OCI-LY7 (cell line): ENCODE data around the gene DEGS2. TPM values are rescaled to one million over a fixed set of nuclear protein-coding genes. Genes with fewer than 3 reads are reported as not detected.

ENCODE experiments used
- BruUV-seq: library from RNA; stranded (reverse); fragments of 400-500 nt; replicated peaks from 2 replicates; lab custom pipeline; 2021; lab: Mats Ljungman, UMichigan
- CTCF ChIA-PET: fragments of 300-600 bp; sonication (Branson Sonifier 250); formaldehyde crosslinking; loops from one replicate; lab custom pipeline; 2022; ENCODE audit warnings: antibody characterized with exemption; ENCODE audit not compliant: unreplicated experiment; lab: Charles Lee
- POLR2A ChIA-PET: fragments of 300-600 bp; sonication (Branson Sonifier 250); formaldehyde crosslinking; loops from one replicate; lab custom pipeline; 2022; ENCODE audit warnings: antibody characterized with exemption; lab: Charles Lee
- DNase-seq: peaks from one replicate; pipeline ENCODE4 v3.0.0-alpha.2; 2015; ENCODE audit warnings: low spot score
- H2AFZ ChIP-seq: fragments of 200-600 bp; sonication (generic), shearing (Covaris generic); 2 replicates; pipeline ENCODE4 v1.6.1; 2014; ENCODE audit warnings: mild to moderate bottlenecking, antibody characterized with exemption, low read length, moderate library complexity
- H3K27ac ChIP-seq: fragments of 200-600 bp; sonication (generic); 2 replicates; pipeline ENCODE4 v1.5.1; 2014; ENCODE audit warnings: mixed run types, low read depth, mild to moderate bottlenecking, moderate library complexity, low read length, inconsistent platforms; ENCODE audit not compliant: poor library complexity, severe bottlenecking
- H3K36me3 ChIP-seq: fragments of 200-600 bp; sonication (generic); 2 replicates; pipeline ENCODE4 v1.6.1; 2014; ENCODE audit warnings: mild to moderate bottlenecking, antibody characterized with exemption, low read length, moderate library complexity, mixed read lengths; ENCODE audit not compliant: insufficient read depth
- H3K4me1 ChIP-seq: fragments of 200-600 bp; sonication (generic); 2 replicates; pipeline ENCODE4 v1.5.1; 2014; ENCODE audit warnings: mild to moderate bottlenecking, low read length; ENCODE audit not compliant: insufficient read depth, poor library complexity, severe bottlenecking
- H3K4me2 ChIP-seq: fragments of 200-600 bp; sonication (generic); 2 replicates; pipeline ENCODE4 v1.6.1; 2014; ENCODE audit warnings: mild to moderate bottlenecking, low read length
- H3K4me3 ChIP-seq: fragments of 200-600 bp; sonication (generic); 2 replicates; pipeline ENCODE4 v1.5.1; 2014; ENCODE audit warnings: mild to moderate bottlenecking, low read depth, low read length; ENCODE audit not compliant: poor library complexity, severe bottlenecking
- H3K79me2 ChIP-seq: fragments of 200-600 bp; sonication (generic); 2 replicates; pipeline ENCODE4 v1.6.1; 2016; ENCODE audit warnings: low read depth, mild to moderate bottlenecking, low read length, moderate library complexity, mixed read lengths; ENCODE audit not compliant: insufficient read depth
- H3K9me2 ChIP-seq: fragments of 200-600 bp; sonication (generic); 2 replicates; pipeline ENCODE4 v1.6.1; 2016; ENCODE audit warnings: mild to moderate bottlenecking, low read length, mixed read lengths; ENCODE audit not compliant: insufficient read depth
- H3K9me3 ChIP-seq: fragments of 200-600 bp; sonication (generic); 2 replicates; pipeline ENCODE4 v1.6.1; 2014; ENCODE audit warnings: mild to moderate bottlenecking, mixed run types, low read length, mixed read lengths
- H4K20me1 ChIP-seq: fragments of 200-600 bp; sonication (generic); 2 replicates; pipeline ENCODE4 v1.6.1; 2014; ENCODE audit warnings: mild to moderate bottlenecking, antibody characterized with exemption, low read length, moderate library complexity, mixed read lengths; ENCODE audit not compliant: insufficient read depth
- EZH2phosphoT487 ChIP-seq: fragments of 200-600 bp; sonication (generic); IDR thresholded peaks from 2 replicates; pipeline ENCODE4 v1.6.1; 2018; ENCODE audit warnings: low read depth, borderline replicate concordance, mild to moderate bottlenecking, mixed run types, antibody characterized with exemption, low read length, moderate library complexity, mixed read lengths
- intact Hi-C: fragments of 100-400 bp; cut with micrococcal nuclease; formaldehyde crosslinking; loops from one replicate; pipeline ENCODE4 v1.10.0; 2022; ENCODE audit not compliant: unreplicated experiment
- total RNA-seq, 2 experiments: library from RNA; depleted of rRNA in 1 of 2; stranded (reverse); fragments of >200 nt in 1 of 2; shearing (Covaris generic) in 1 of 2; gene quantifications; 2 replicates each; pipeline ENCODE4 v1.2.3, GENCODE V29; 2014 to 2022
- TF ChIP-seq, protein P1 (sequence below): fragments of 200-600 bp; sonication (generic); conservative IDR thresholded peaks from 2 replicates; pipeline ENCODE4 v1.5.1; 2014; ENCODE audit warnings: mild to moderate bottlenecking, antibody characterized with exemption, low read length, moderate library complexity, mixed read lengths

The DEGS2 gene
- total RNA-seq, 2 experiments from 2014 or later, result 8.3 to 14.6 TPM

GRCh38 chr14:100144996-100145646 is 14.3 kb downstream of the DEGS2 start:
- intact Hi-C loops, result no loop called here
- CTCF ChIA-PET, result no interaction called here
- POLR2A ChIA-PET, result interaction anchor here (0.6 kb wide), 1 partner anchor 71 kb away, joined by 3 read pairs; no protein-coding TSS in a partner anchor
- H3K4me3 ChIP-seq, result no peak overlapping the region
- TF ChIP-seq, protein P1, sequence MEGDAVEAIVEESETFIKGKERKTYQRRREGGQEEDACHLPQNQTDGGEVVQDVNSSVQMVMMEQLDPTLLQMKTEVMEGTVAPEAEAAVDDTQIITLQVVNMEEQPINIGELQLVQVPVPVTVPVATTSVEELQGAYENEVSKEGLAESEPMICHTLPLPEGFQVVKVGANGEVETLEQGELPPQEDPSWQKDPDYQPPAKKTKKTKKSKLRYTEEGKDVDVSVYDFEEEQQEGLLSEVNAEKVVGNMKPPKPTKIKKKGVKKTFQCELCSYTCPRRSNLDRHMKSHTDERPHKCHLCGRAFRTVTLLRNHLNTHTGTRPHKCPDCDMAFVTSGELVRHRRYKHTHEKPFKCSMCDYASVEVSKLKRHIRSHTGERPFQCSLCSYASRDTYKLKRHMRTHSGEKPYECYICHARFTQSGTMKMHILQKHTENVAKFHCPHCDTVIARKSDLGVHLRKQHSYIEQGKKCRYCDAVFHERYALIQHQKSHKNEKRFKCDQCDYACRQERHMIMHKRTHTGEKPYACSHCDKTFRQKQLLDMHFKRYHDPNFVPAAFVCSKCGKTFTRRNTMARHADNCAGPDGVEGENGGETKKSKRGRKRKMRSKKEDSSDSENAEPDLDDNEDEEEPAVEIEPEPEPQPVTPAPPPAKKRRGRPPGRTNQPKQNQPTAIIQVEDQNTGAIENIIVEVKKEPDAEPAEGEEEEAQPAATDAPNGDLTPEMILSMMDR, result no peak
- no peak for TF ChIP-seq EZH2phosphoT487
- H3K9me3 ChIP-seq, result no peaks in the 10 kb centered on the region
- H3K4me2 ChIP-seq, result no peak overlapping the region
- no peak for DNase-seq
- no peak overlapping the region for H3K27ac ChIP-seq
- 0 out of 2 replicates have a peak, but pooled peaks cover 6% of the 10 kb centered on the region for H3K36me3 ChIP-seq
- H3K9me2 ChIP-seq, result no peaks in the 10 kb centered on the region
- peaks cover 22% of the 10 kb centered on the region for H3K4me1 ChIP-seq
- no peaks in the 10 kb centered on the region for H4K20me1 ChIP-seq
- H2AFZ ChIP-seq, result no peak overlapping the region
- no TSS peak for BruUV-seq
- no peaks in the 10 kb centered on the region for H3K79me2 ChIP-seq

- H3K9me3 ChIP-seq, result no peaks in the 10 kb centered on the region
- CTCF ChIA-PET, result no interaction called here
- TF ChIP-seq, protein P1, result no peak
- no peak for TF ChIP-seq EZH2phosphoT487
- intact Hi-C loops, result no loop called here
- H2AFZ ChIP-seq, result no peak overlapping the region
- POLR2A ChIA-PET, result interaction anchor here (0.6 kb wide), 1 partner anchor 72 kb away, joined by 3 read pairs; no protein-coding TSS in a partner anchor
- H4K20me1 ChIP-seq, result no peaks in the 10 kb centered on the region
- no peak overlapping the region for H3K27ac ChIP-seq
- no peak overlapping the region for H3K4me2 ChIP-seq
- H3K4me3 ChIP-seq, result no peak overlapping the region
- H3K4me1 ChIP-seq, result peaks cover 22% of the 10 kb centered on the region
- peaks cover 8% of the 10 kb centered on the region; the same call in 1 of the 2 replicates for H3K36me3 ChIP-seq
- H3K9me2 ChIP-seq, result no peaks in the 10 kb centered on the region
- no peaks in the 10 kb centered on the region for H3K79me2 ChIP-seq
- BruUV-seq, result no TSS peak
- DNase-seq, result no peak
Measured at GRCh38 chr14:100144645-100144995, 14.8 kb downstream of the DEGS2 start.

GRCh38 chr14:100143934-100144333 is 15.5 kb downstream of the DEGS2 start:
- no peak overlapping the region for H3K27ac ChIP-seq
- H4K20me1 ChIP-seq, result no peaks in the 10 kb centered on the region
- DNase-seq, result no peak
- intact Hi-C loops, result no loop called here
- H3K4me3 ChIP-seq, result no peak overlapping the region
- H3K79me2 ChIP-seq, result no peaks in the 10 kb centered on the region
- TF ChIP-seq, protein P1, result no peak
- TF ChIP-seq EZH2phosphoT487, result no peak
- H3K4me1 ChIP-seq, result peaks cover 22% of the 10 kb centered on the region
- TSS peak; percentile 55 for BruUV-seq
- H3K36me3 ChIP-seq, result peaks cover 14% of the 10 kb centered on the region; the same call in 1 of the 2 replicates
- H3K9me2 ChIP-seq, result no peaks in the 10 kb centered on the region
- ChIA-PET CTCF (no interaction called here), POLR2A (no interaction called here)
- no peaks in the 10 kb centered on the region for H3K9me3 ChIP-seq
- H3K4me2 ChIP-seq, result no peak overlapping the region
- no peak overlapping the region for H2AFZ ChIP-seq
